ENCODE results near the gene NOCT. TPM values are rescaled to one million over a fixed set of nuclear protein-coding genes. Genes with fewer than 3 reads are reported as not detected.

NOCT gene
- total RNA-seq, 1 experiment from 2014 or later = 82.5 TPM

Other genes starting within 250 kb of the NOCT start
- gene ELF2, start 161.4 kb downstream of the NOCT start, total RNA-seq (2014; rRNA removed; shearing (Covaris generic)) = 29.9 and 45.6 TPM in 2 replicates

All from H7 (cell line).